Keratinocyte (primary cell): ENCODE results near the gene PDE3A. TPM values are rescaled to one million over a fixed set of nuclear protein-coding genes. Genes with fewer than 3 reads are reported as not detected.

Experiments used
- DNase-seq: peaks from one replicate; pipeline ENCODE4 v3.0.0-alpha.2; 2011; ENCODE audit warnings: low read depth, missing footprints, low spot score
- FAIRE-seq: peaks from 2 replicates; lab custom pipeline; 2011; peaks lifted over from hg19 to GRCh38; lab: Jason Lieb, UNC
- H2AFZ ChIP-seq: 2 replicates; pipeline ENCODE4 v1.6.0; 2012; ENCODE audit warnings: low read length, control low read depth, inconsistent platforms; ENCODE audit not compliant: control insufficient read depth
- H3K27ac ChIP-seq: 2 replicates; pipeline ENCODE4 v1.5.1; 2011; ENCODE audit warnings: low read length; ENCODE audit not compliant: control insufficient read depth, insufficient read depth
- H3K27me3 ChIP-seq: 3 replicates; pipeline ENCODE4 v1.6.0; 2011; ENCODE audit warnings: low read length; ENCODE audit not compliant: control insufficient read depth, insufficient read depth; ENCODE audit errors: extremely low read depth
- H3K36me3 ChIP-seq, 2 experiments: 2 replicates in 1 of 2; 3 replicates in 1 of 2; pipeline ENCODE4 v1.5.1; 2011; ENCODE audit warnings: low read length in 2 of 2, mild to moderate bottlenecking in 1 of 2; ENCODE audit not compliant: control insufficient read depth in 2 of 2, insufficient read depth in 2 of 2; ENCODE audit errors: extremely low read depth in 1 of 2
- H3K4me1 ChIP-seq: 3 replicates; pipeline ENCODE4 v1.5.1; 2011; ENCODE audit warnings: low read length; ENCODE audit not compliant: control insufficient read depth, insufficient read depth; ENCODE audit errors: extremely low read depth
- H3K4me2 ChIP-seq: 3 replicates; pipeline ENCODE4 v1.6.0; 2011; ENCODE audit warnings: low read depth, low read length; ENCODE audit not compliant: control insufficient read depth, insufficient read depth; ENCODE audit errors: extremely low read depth
- H3K4me3 ChIP-seq, 3 experiments: fragments of 200-600 bp in 1 of 3; sonication (generic) in 1 of 3; 2 replicates in 2 of 3; 3 replicates in 1 of 3; pipeline ENCODE4 v1.5.1; 2011 to 2016; ENCODE audit warnings: low read length in 3 of 3, mild to moderate bottlenecking in 3 of 3, control low read depth in 2 of 3, inconsistent platforms in 1 of 3, low read depth in 1 of 3, mixed read lengths in 1 of 3, mixed run types in 1 of 3, moderate library complexity in 1 of 3; ENCODE audit not compliant: control insufficient read depth in 2 of 3, insufficient read depth in 2 of 3; ENCODE audit errors: extremely low read depth in 1 of 3
- H3K79me2 ChIP-seq: 2 replicates; pipeline ENCODE4 v1.6.0; 2012; ENCODE audit warnings: low read length; ENCODE audit not compliant: control insufficient read depth, insufficient read depth
- H3K9ac ChIP-seq: 3 replicates; pipeline ENCODE4 v1.6.0; 2011; ENCODE audit warnings: low read length; ENCODE audit not compliant: control insufficient read depth, insufficient read depth; ENCODE audit errors: extremely low read depth
- H3K9me1 ChIP-seq: 3 replicates; pipeline ENCODE4 v1.6.0; 2011; ENCODE audit warnings: low read length; ENCODE audit not compliant: control insufficient read depth, insufficient read depth; ENCODE audit errors: extremely low read depth
- H3K9me3 ChIP-seq: 2 replicates; pipeline ENCODE4 v1.5.1; 2012; ENCODE audit warnings: low read depth, low read length; ENCODE audit not compliant: control insufficient read depth
- H4K20me1 ChIP-seq: 3 replicates; pipeline ENCODE4 v1.6.0; 2011; ENCODE audit warnings: low read length; ENCODE audit not compliant: control insufficient read depth, insufficient read depth; ENCODE audit errors: extremely low read depth
- EZH2 ChIP-seq: IDR thresholded peaks from one replicate; pipeline ENCODE4 v1.6.1; 2012; ENCODE audit warnings: inconsistent platforms, mild to moderate bottlenecking, low read length, moderate library complexity
- dilution Hi-C: fragments of 300-500 bp; cut with MboI; formaldehyde crosslinking; loops from one replicate; pipeline ENCODE4 v1.7.0; 2020; ENCODE audit warnings: low sequenced_read_pairs; ENCODE audit not compliant: extremely low pct_ligation_motif_present
- polyA plus RNA-seq, 5 experiments: library from polyadenylated mRNA; depleted of rRNA in 3 of 5; stranded (reverse) in 3 of 5; stranded (forward) in 1 of 5; unstranded in 1 of 5; fragments of >200 nt; gene quantifications; 1 replicate in 1 of 5; 2 replicates in 3 of 5; 3 replicates in 1 of 5; pipeline versions ENCODE4 v1.2.1 to v1.2.3, GENCODE V29; 2011 to 2012; ENCODE audit warnings: missing spikeins in 2 of 5, low read depth in 1 of 5, low replicate concordance in 1 of 5
- TF ChIP-seq, protein P1 (sequence below), 3 experiments: IDR thresholded peaks in 1 of 3; conservative IDR thresholded peaks in 1 of 3; optimal IDR thresholded peaks in 1 of 3; 2 replicates in 2 of 3; 3 replicates in 1 of 3; pipeline versions ENCODE3 to v1.5.1; 2011; ENCODE audit warnings: low read length in 3 of 3, mild to moderate bottlenecking in 3 of 3, moderate library complexity in 2 of 3, control low read depth in 1 of 3, inconsistent platforms in 1 of 3; ENCODE audit not compliant: insufficient read depth in 2 of 3; ENCODE audit errors: extremely low read depth in 1 of 3

The PDE3A gene
- polyA plus RNA-seq, 1 donor (not counting 4 experiments of a cell fraction or from before 2014, with no cell fraction given), result 0.01 TPM

DNA sequence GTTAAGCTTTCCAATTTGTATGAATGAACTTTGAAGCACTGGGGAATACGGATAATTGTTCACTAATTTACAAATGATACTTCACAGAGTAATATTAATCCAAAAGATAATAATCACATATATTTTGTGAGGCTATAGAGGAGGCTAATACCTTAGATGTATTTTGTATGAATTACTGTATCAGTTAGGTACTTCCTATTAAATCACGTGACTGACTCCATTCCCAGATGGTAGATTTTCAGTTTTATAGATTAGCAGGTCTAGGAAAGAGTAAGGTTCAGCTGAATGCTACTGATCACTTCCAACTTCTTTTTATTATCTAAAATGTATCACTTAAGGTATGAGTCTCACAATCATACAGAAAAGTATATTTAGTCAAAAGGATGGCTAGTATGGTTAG, 133.6 kb downstream of the PDE3A start:
- Histone ChIP-seq H3K9me3 (no peaks in the 10 kb centered on the region), H3K27ac (no peak overlapping the region), H3K4me3 (no peak overlapping the region), H4K20me1 (no peaks in the 10 kb centered on the region), H3K4me2 (no peak overlapping the region), H3K36me3 (no peaks in the 10 kb centered on the region), H3K27me3 (no peaks in the 10 kb centered on the region), H3K79me2 (no peaks in the 10 kb centered on the region), H2AFZ (no peak overlapping the region), H3K9me1 (no peaks in the 10 kb centered on the region), H3K9ac (no peak overlapping the region), H3K4me1 (no peaks in the 10 kb centered on the region)
- dilution Hi-C loops, result no loop called here
- DNase-seq, result no peak
- TF ChIP-seq, protein P1, sequence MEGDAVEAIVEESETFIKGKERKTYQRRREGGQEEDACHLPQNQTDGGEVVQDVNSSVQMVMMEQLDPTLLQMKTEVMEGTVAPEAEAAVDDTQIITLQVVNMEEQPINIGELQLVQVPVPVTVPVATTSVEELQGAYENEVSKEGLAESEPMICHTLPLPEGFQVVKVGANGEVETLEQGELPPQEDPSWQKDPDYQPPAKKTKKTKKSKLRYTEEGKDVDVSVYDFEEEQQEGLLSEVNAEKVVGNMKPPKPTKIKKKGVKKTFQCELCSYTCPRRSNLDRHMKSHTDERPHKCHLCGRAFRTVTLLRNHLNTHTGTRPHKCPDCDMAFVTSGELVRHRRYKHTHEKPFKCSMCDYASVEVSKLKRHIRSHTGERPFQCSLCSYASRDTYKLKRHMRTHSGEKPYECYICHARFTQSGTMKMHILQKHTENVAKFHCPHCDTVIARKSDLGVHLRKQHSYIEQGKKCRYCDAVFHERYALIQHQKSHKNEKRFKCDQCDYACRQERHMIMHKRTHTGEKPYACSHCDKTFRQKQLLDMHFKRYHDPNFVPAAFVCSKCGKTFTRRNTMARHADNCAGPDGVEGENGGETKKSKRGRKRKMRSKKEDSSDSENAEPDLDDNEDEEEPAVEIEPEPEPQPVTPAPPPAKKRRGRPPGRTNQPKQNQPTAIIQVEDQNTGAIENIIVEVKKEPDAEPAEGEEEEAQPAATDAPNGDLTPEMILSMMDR (optimal IDR thresholded peaks at IDR 0.05 in 1 of 3, IDR thresholded peaks at IDR 0.05 in 1 of 3, conservative IDR thresholded peaks at IDR 0.05 in 1 of 3; ENCODE audit: extremely low read depth in 1 of 3, insufficient read depth in 2 of 3, low read length in 3 of 3), result no peak
- no peak for TF ChIP-seq EZH2
- no peak for FAIRE-seq

DNA sequence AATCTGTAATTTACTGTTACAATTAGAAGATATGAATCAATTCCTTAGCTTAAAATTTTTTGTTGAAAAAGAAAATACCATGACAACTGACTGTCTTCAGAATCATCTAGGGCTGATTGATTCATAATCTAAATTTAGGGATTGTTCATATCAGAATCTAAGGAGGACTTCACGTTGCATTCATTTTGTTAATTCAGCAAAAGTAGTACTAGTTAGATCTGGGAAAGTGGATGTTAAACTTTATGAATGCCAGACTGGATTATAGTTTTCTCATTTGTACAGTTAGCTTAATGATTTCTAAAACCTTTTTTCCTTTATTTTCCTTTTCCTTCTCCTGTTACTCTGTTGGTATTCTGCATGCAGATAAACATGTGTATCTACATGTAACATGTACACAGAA, 135.5 kb downstream of the PDE3A start:
- H4K20me1 ChIP-seq, result no peaks in the 10 kb centered on the region
- no peaks in the 10 kb centered on the region for H3K27me3 ChIP-seq
- no peak overlapping the region for H2AFZ ChIP-seq
- no peak overlapping the region for H3K4me3 ChIP-seq
- FAIRE-seq (no peak), DNase-seq (no peak)
- no peaks in the 10 kb centered on the region for H3K9me3 ChIP-seq
- no peaks in the 10 kb centered on the region for H3K36me3 ChIP-seq
- no peaks in the 10 kb centered on the region for H3K4me1 ChIP-seq
- no peak for TF ChIP-seq EZH2
- TF ChIP-seq, protein P1 (optimal IDR thresholded peaks at IDR 0.05 in 1 of 3, IDR thresholded peaks at IDR 0.05 in 1 of 3, conservative IDR thresholded peaks at IDR 0.05 in 1 of 3; ENCODE audit: extremely low read depth in 1 of 3, insufficient read depth in 2 of 3, low read length in 3 of 3), result no peak
- H3K4me2 ChIP-seq, result no peak overlapping the region
- H3K27ac ChIP-seq, result no peak overlapping the region
- H3K9ac ChIP-seq, result no peak overlapping the region
- H3K79me2 ChIP-seq, result no peaks in the 10 kb centered on the region
- dilution Hi-C loops, result no loop called here
- H3K9me1 ChIP-seq, result no peaks in the 10 kb centered on the region
